Measurements from ENCODE around the gene HERC3. TPM values are rescaled to one million over a fixed set of nuclear protein-coding genes. Genes with fewer than 3 reads are reported as not detected.

HERC3 gene
- total RNA-seq, 4 donors from 2014 or later, result 50.5 to 73.4 (median 57.4) TPM

GRCh38 chr4:88618782-88619485 lies 26.7 kb downstream of the HERC3 start:
- H3K27ac ChIP-seq, result no peak overlapping the region
- peaks cover 0 to under 1% (median 0%) of the 10 kb centered on the region in 4 donors for H3K4me1 ChIP-seq
- H3K36me3 ChIP-seq, result no peaks in the 10 kb centered on the region
- no peak overlapping the region for H3K4me3 ChIP-seq
- H3K27me3 ChIP-seq, result no peaks in the 10 kb centered on the region
- TF ChIP-seq POLR2A (IDR thresholded peaks at IDR 0.05) (no peak), CTCF (IDR thresholded peaks at IDR 0.05) (no peak)
- no peak for DNase-seq
- peaks cover 0 to 4% (median under 1%) of the 10 kb centered on the region in 4 donors for H3K9me3 ChIP-seq

DNA sequence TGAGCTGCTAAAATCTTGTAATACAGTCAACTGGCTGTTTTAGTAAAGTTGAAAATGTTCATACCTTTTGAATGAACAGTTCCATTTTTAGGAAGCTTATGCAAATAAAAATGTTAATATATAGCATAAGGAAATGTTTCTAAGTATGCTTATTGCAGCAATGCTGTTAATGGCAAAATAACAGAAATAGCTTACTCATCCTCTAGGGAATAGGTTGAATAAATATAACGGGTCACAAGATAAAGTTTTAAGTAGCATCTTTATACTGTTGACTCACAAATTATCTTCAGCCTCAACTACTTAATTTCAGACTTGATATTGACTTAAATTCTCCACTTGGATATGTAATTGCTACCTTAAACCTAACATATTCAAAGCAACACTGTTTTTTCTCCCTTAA lies 27.7 kb downstream of the HERC3 start:
- Histone ChIP-seq H3K36me3 (no peaks in the 10 kb centered on the region), H3K27me3 (no peaks in the 10 kb centered on the region), H3K27ac (no peak overlapping the region), H3K9me3 (peaks cover 0 to 6% (median 2%) of the 10 kb centered on the region in 4 donors), H3K4me1 (no peaks in the 10 kb centered on the region), H3K4me3 (no peak overlapping the region)
- no peak for DNase-seq
- no peak for TF ChIP-seq CTCF (IDR thresholded peaks at IDR 0.05)
- no peak for TF ChIP-seq POLR2A (IDR thresholded peaks at IDR 0.05)

DNA sequence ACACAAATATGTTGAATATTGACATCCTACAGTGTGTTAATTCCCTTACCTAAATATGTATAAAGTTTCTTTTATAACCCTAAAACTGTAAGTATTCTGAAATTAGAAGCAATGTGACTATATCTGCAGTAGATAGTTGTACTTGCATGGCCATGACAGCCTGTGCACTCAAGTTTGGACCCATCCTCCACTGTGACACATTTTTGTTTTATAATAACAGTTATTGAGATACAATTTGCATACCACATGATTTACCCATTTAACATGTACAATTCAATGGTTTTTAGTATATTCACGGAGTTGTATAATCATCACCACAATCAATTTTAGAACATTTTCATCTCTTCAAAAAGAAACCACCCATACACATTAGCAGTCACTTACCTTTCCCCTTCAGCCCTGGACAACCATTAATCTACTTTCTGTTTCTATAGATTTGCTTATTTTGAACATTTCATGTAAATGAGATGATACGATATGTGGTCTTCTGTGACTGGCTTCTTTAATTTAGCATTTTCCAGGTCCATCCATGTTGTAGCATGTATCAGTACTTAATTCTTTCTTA lies 29.6 kb downstream of the HERC3 start:
- no peak overlapping the region for H3K4me3 ChIP-seq
- H3K4me1 ChIP-seq, result no peaks in the 10 kb centered on the region
- DNase-seq, result no peak
- no peaks in the 10 kb centered on the region for H3K36me3 ChIP-seq
- H3K9me3 ChIP-seq, result peaks cover 0 to 6% (median 2%) of the 10 kb centered on the region in 4 donors
- no peaks in the 10 kb centered on the region for H3K27me3 ChIP-seq
- TF ChIP-seq CTCF (IDR thresholded peaks at IDR 0.05) (no peak), POLR2A (IDR thresholded peaks at IDR 0.05) (no peak)
- no peak overlapping the region for H3K27ac ChIP-seq

DNA sequence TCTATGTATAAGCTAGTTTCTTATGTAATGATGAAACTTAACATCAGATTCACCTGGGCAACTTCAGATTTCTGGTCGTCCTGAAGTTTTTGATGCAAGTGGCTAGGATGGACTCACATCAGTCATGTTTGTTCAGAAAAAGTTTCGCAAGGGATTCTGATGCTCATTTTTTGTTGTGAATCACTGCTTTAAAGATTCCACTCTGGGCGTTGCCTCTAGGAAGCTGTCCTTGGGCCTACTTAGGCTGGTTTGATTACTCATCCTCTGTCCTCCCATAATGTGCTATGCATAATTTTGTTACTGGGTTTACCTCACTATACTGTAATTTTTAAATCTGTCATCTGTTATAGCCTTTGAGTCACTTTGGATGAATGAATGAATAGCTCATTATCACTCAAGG lies 30.8 kb downstream of the HERC3 start:
- Histone ChIP-seq H3K4me1 (no peaks in the 10 kb centered on the region), H3K27ac (no peak overlapping the region), H3K4me3 (no peak overlapping the region), H3K27me3 (no peaks in the 10 kb centered on the region), H3K36me3 (no peaks in the 10 kb centered on the region), H3K9me3 (peaks cover 0 to 6% (median 2%) of the 10 kb centered on the region in 4 donors)
- DNase-seq, result no peak
- no peak for TF ChIP-seq POLR2A (IDR thresholded peaks at IDR 0.05)
- TF ChIP-seq CTCF (IDR thresholded peaks at IDR 0.05), result no peak

GRCh38 chr4:88628746-88629145 lies 36.5 kb downstream of the HERC3 start:
- no peak for DNase-seq

More at GRCh38 chr4:88628746-88629145, 36.5 kb downstream of the HERC3 start:
- Histone ChIP-seq H3K27ac (no peak overlapping the region), H3K36me3 (no peaks in the 10 kb centered on the region), H3K27me3 (no peaks in the 10 kb centered on the region), H3K4me3 (no peak overlapping the region), H3K4me1 (no peaks in the 10 kb centered on the region), H3K9me3 (peaks cover 0 to 6% (median 0%) of the 10 kb centered on the region in 4 donors)
- TF ChIP-seq POLR2A (IDR thresholded peaks at IDR 0.05) (no peak), CTCF (IDR thresholded peaks at IDR 0.05) (no peak)
